BJ (cell line): ENCODE measurements around the gene STT3B. TPM values are rescaled to one million over a fixed set of nuclear protein-coding genes. Genes with fewer than 3 reads are reported as not detected.

Source experiments
- CTCF ChIA-PET: fragments of 350-600 bp; formaldehyde crosslinking; extraction: SDS; loops from one replicate; lab custom pipeline; 2021; ENCODE audit warnings: antibody characterized with exemption, inconsistent platforms; lab: Yijun Ruan, JAX
- POLR2A ChIA-PET: fragments of 300-600 bp; sonication (Branson Sonifier 250); formaldehyde crosslinking; extraction: SDS; loops from one replicate; lab custom pipeline; 2021; ENCODE audit warnings: antibody characterized with exemption; lab: Charles Lee
- DNase-seq: peaks from one replicate; pipeline ENCODE4 v3.0.0-alpha.2; 2011; ENCODE audit warnings: low read depth
- H3K27me3 ChIP-seq: 2 replicates; pipeline ENCODE4 v1.6.0; 2011; ENCODE audit warnings: low read length; ENCODE audit not compliant: control insufficient read depth, insufficient read depth
- H3K36me3 ChIP-seq: 2 replicates; pipeline ENCODE4 v1.5.1; 2011; ENCODE audit warnings: low read length; ENCODE audit not compliant: control insufficient read depth, insufficient read depth
- H3K4me3 ChIP-seq: 2 replicates; pipeline ENCODE4 v1.5.1; 2011; ENCODE audit warnings: low read depth, mild to moderate bottlenecking, control low read depth, low read length
- CTCF ChIP-seq: IDR thresholded peaks from 2 replicates; pipeline ENCODE4 v1.5.1; 2011; ENCODE audit warnings: low read depth, mild to moderate bottlenecking, control low read depth, inconsistent platforms, low read length, moderate library complexity; ENCODE audit not compliant: insufficient read depth
- polyA plus RNA-seq: library from polyadenylated mRNA; depleted of rRNA; stranded (reverse); fragments of >200 nt; gene quantifications from 2 replicates; pipeline ENCODE4 v1.2.3, GENCODE V29; 2011

STT3B gene
- polyA plus RNA-seq, 1 experiment, result 39.7 TPM

- DNase-seq, result no peak
- Histone ChIP-seq H3K27me3 (no peaks in the 10 kb centered on the region), H3K36me3 (no peaks in the 10 kb centered on the region; the same call in 1 of the 2 replicates), H3K4me3 (no peak overlapping the region)
- CTCF ChIA-PET, result interaction anchor here (1.6 kb wide), 1 partner anchor 15 kb away, joined by 5 read pairs; no protein-coding TSS in a partner anchor
- no peak for TF ChIP-seq CTCF
- POLR2A ChIA-PET, result no interaction called here
Measured at GRCh38 chr3:31581660-31582059, 48.9 kb downstream of the STT3B start.

GRCh38 chr3:31589228-31589627 is 56.5 kb downstream of the STT3B start:
- ChIA-PET CTCF (no interaction called here), POLR2A (no interaction called here)
- no peak overlapping the region for H3K4me3 ChIP-seq
- no peak for TF ChIP-seq CTCF
- H3K36me3 ChIP-seq, result no peaks in the 10 kb centered on the region
- H3K27me3 ChIP-seq, result no peaks in the 10 kb centered on the region
- no peak for DNase-seq

- Histone ChIP-seq H3K36me3 (no peaks in the 10 kb centered on the region), H3K4me3 (no peak overlapping the region), H3K27me3 (no peaks in the 10 kb centered on the region)
- TF ChIP-seq CTCF, result no peak
- ChIA-PET POLR2A (no interaction called here), CTCF (no interaction called here)
- no peak for DNase-seq
Measured at GRCh38 chr3:31590650-31591049, 57.9 kb downstream of the STT3B start.

GRCh38 chr3:31592764-31593163 is 60.0 kb downstream of the STT3B start:
- TF ChIP-seq CTCF, result no peak
- ChIA-PET CTCF (no interaction called here), POLR2A (no interaction called here)
- Histone ChIP-seq H3K27me3 (no peaks in the 10 kb centered on the region), H3K36me3 (no peaks in the 10 kb centered on the region), H3K4me3 (no peak overlapping the region)
- no peak for DNase-seq

- CTCF ChIA-PET, result no interaction called here
- H3K36me3 ChIP-seq, result no peaks in the 10 kb centered on the region
- POLR2A ChIA-PET, result no interaction called here
- no peaks in the 10 kb centered on the region for H3K27me3 ChIP-seq
- no peak for TF ChIP-seq CTCF
- no peak for DNase-seq
- no peak overlapping the region for H3K4me3 ChIP-seq
Measured at GRCh38 chr3:31596176-31596575, 63.5 kb downstream of the STT3B start.
